ENCODE data around the gene USP2.

Gene USP2

DNA sequence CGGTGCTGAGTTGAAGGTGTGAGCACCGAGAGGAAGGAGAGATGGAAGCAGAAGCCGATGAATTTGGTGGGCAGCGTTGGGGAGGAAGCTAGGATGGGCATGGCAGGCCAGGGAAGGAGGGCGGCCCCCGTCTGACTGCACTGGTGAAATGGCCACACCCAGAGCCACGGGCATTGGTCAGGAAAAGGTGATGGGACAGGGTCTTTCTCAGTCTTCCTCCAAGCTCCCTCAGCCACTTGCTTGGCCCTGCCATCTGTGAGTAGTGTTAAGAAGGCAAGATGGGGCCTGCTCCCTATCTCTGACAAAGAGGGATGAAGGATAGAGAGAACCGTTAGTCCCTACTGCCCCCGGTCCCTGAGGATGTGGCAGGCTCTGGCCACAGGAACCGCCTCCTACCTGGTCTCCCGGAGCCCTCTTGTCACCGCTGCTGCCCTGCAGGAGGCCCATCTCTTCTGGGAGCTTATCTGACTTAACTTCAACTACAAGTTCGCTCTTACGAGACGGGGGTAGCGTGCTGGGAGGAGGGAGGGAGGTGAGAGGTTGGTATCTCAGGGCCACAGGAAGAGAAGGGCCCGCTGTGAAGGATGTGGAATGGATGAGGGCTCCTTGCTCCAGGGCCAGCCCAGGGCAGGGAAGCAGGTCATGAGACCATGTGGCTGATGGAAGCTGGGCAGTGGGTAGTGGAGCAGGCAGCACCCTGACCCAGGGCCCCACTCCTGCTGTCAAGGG is 71.4 kb downstream of the USP2 start:
- TF ChIP-seq, protein P1, sequence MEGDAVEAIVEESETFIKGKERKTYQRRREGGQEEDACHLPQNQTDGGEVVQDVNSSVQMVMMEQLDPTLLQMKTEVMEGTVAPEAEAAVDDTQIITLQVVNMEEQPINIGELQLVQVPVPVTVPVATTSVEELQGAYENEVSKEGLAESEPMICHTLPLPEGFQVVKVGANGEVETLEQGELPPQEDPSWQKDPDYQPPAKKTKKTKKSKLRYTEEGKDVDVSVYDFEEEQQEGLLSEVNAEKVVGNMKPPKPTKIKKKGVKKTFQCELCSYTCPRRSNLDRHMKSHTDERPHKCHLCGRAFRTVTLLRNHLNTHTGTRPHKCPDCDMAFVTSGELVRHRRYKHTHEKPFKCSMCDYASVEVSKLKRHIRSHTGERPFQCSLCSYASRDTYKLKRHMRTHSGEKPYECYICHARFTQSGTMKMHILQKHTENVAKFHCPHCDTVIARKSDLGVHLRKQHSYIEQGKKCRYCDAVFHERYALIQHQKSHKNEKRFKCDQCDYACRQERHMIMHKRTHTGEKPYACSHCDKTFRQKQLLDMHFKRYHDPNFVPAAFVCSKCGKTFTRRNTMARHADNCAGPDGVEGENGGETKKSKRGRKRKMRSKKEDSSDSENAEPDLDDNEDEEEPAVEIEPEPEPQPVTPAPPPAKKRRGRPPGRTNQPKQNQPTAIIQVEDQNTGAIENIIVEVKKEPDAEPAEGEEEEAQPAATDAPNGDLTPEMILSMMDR (IDR thresholded peaks at IDR 0.05; ENCODE audit: low read length): no peak
- TF ChIP-seq EZH2phosphoT487 (IDR thresholded peaks at IDR 0.05; ENCODE audit: low read length): no peak
- TF ChIP-seq EZH2 (optimal IDR thresholded peaks at IDR 0.05; ENCODE audit: low read depth, low read length): no peak
- H3K4me2 ChIP-seq (ENCODE audit: low read depth, low read length): no peak overlapping the region
- no peaks in the 10 kb centered on the region for H3K27me3 ChIP-seq (replicated peaks; ENCODE audit: insufficient read depth, low read length)
- H3K79me2 ChIP-seq (ENCODE audit: low read length): no peaks in the 10 kb centered on the region
- no peaks in the 10 kb centered on the region for H3K36me3 ChIP-seq (replicated peaks; ENCODE audit: insufficient read depth, low read length)
- H3F3A ChIP-seq (ENCODE audit: insufficient read depth, low read length): no peaks in the 10 kb centered on the region; the same call in 1 of the 2 replicates
- H3K4me1 ChIP-seq (ENCODE audit: low read length): peaks cover 5% of the 10 kb centered on the region; the same call in 1 of the 2 replicates
- H3K27ac ChIP-seq (ENCODE audit: low read length): no peak overlapping the region
- no peaks in the 10 kb centered on the region for H3K9me3 ChIP-seq (replicated peaks; ENCODE audit: insufficient read depth, low read length)
- no peaks in the 10 kb centered on the region for H4K20me1 ChIP-seq (ENCODE audit: insufficient read depth, low read length)
- no peak overlapping the region for H3K9ac ChIP-seq (ENCODE audit: low read length)
- no peaks in the 10 kb centered on the region for H3K9me2 ChIP-seq (replicated peaks; ENCODE audit: insufficient read depth, low read length)
- H3K4me3 ChIP-seq (ENCODE audit: low read length): no peak overlapping the region
- DNase-seq: no peak
- no peak overlapping the region for H2AFZ ChIP-seq (ENCODE audit: low read length)

DNA sequence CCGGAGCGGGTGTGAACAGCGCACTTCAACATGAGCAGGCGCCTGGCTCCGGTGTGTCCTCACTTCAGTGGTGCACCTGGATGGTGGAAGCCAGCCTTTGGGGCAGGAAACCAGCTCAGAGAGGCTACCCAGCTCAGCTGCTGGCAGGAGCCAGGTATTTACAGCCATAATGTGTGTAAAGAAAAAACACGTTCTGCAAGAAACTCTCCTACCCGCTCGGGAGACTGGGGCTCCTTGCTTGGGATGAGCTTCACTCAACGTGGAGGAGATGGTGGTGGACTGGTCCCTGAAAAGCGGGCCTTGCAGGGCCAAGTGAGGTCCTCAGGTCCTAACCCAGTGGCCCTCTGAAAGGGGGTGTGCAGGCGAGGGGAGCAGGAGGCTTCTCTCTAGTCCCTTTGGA is 72.1 kb downstream of the USP2 start:
- Histone ChIP-seq H3K27me3 (replicated peaks; ENCODE audit: insufficient read depth, low read length) (no peaks in the 10 kb centered on the region), H3K79me2 (ENCODE audit: low read length) (no peaks in the 10 kb centered on the region), H3K9ac (ENCODE audit: low read length) (no peak overlapping the region), H3K36me3 (replicated peaks; ENCODE audit: insufficient read depth, low read length) (no peaks in the 10 kb centered on the region), H4K20me1 (ENCODE audit: insufficient read depth, low read length) (no peaks in the 10 kb centered on the region), H3K27ac (ENCODE audit: low read length) (no peak overlapping the region), H3K9me2 (replicated peaks; ENCODE audit: insufficient read depth, low read length) (no peaks in the 10 kb centered on the region), H3F3A (ENCODE audit: insufficient read depth, low read length) (no peaks in the 10 kb centered on the region; the same call in 1 of the 2 replicates), H3K4me1 (ENCODE audit: low read length) (no peaks in the 10 kb centered on the region), H3K4me3 (ENCODE audit: low read length) (no peak overlapping the region), H3K4me2 (ENCODE audit: low read depth, low read length) (no peak overlapping the region), H2AFZ (ENCODE audit: low read length) (no peak overlapping the region), H3K9me3 (replicated peaks; ENCODE audit: insufficient read depth, low read length) (no peaks in the 10 kb centered on the region)
- no peak for TF ChIP-seq EZH2 (optimal IDR thresholded peaks at IDR 0.05; ENCODE audit: low read depth, low read length)
- TF ChIP-seq, protein P1 (IDR thresholded peaks at IDR 0.05; ENCODE audit: low read length): no peak
- no peak for TF ChIP-seq EZH2phosphoT487 (IDR thresholded peaks at IDR 0.05; ENCODE audit: low read length)
- no peak for DNase-seq

DNA sequence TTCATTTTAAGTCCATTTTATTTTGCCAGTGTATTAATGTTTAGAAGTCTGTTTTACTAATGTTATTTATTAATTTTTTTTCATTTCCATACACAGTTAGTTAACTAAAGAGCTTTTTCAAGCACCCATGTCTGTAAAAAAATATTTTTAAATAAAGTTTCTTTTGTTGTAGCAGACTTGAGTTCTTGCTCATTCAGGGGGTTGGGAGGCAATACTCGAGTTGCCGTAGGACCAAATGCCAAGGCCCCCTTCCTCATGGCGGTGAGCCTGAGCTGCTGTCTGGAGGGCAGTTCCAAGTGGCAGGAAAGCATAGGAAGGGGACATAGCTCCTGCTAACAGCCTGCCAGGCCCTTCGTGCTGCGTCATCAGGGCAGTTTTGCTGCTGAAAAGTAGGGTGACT is 73.5 kb downstream of the USP2 start:
- H3K9me3 ChIP-seq (replicated peaks; ENCODE audit: insufficient read depth, low read length): no peaks in the 10 kb centered on the region
- no peaks in the 10 kb centered on the region for H3K79me2 ChIP-seq (ENCODE audit: low read length)
- H3K4me2 ChIP-seq (ENCODE audit: low read depth, low read length): no peak overlapping the region
- no peak for DNase-seq
- H3K4me1 ChIP-seq (ENCODE audit: low read length): no peaks in the 10 kb centered on the region
- TF ChIP-seq, protein P1 (IDR thresholded peaks at IDR 0.05; ENCODE audit: low read length): no peak
- TF ChIP-seq EZH2 (optimal IDR thresholded peaks at IDR 0.05; ENCODE audit: low read depth, low read length) (no peak), EZH2phosphoT487 (IDR thresholded peaks at IDR 0.05; ENCODE audit: low read length) (no peak)
- H3K9me2 ChIP-seq (replicated peaks; ENCODE audit: insufficient read depth, low read length): no peaks in the 10 kb centered on the region
- H3F3A ChIP-seq (ENCODE audit: insufficient read depth, low read length): no peaks in the 10 kb centered on the region; the same call in 1 of the 2 replicates
- no peaks in the 10 kb centered on the region for H3K36me3 ChIP-seq (replicated peaks; ENCODE audit: insufficient read depth, low read length)
- no peak overlapping the region for H3K9ac ChIP-seq (ENCODE audit: low read length)
- no peak overlapping the region for H3K4me3 ChIP-seq (ENCODE audit: low read length)
- no peak overlapping the region for H3K27ac ChIP-seq (ENCODE audit: low read length)
- no peak overlapping the region for H2AFZ ChIP-seq (ENCODE audit: low read length)
- no peaks in the 10 kb centered on the region for H3K27me3 ChIP-seq (replicated peaks; ENCODE audit: insufficient read depth, low read length)
- H4K20me1 ChIP-seq (ENCODE audit: insufficient read depth, low read length): no peaks in the 10 kb centered on the region
